ENCODE results near the gene PLCH1.

GRCh38 chr3:155423526-155424322 lies 321.1 kb downstream of the PLCH1 start:
- TF ChIP-seq, protein P1, sequence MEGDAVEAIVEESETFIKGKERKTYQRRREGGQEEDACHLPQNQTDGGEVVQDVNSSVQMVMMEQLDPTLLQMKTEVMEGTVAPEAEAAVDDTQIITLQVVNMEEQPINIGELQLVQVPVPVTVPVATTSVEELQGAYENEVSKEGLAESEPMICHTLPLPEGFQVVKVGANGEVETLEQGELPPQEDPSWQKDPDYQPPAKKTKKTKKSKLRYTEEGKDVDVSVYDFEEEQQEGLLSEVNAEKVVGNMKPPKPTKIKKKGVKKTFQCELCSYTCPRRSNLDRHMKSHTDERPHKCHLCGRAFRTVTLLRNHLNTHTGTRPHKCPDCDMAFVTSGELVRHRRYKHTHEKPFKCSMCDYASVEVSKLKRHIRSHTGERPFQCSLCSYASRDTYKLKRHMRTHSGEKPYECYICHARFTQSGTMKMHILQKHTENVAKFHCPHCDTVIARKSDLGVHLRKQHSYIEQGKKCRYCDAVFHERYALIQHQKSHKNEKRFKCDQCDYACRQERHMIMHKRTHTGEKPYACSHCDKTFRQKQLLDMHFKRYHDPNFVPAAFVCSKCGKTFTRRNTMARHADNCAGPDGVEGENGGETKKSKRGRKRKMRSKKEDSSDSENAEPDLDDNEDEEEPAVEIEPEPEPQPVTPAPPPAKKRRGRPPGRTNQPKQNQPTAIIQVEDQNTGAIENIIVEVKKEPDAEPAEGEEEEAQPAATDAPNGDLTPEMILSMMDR (IDR thresholded peaks at IDR 0.05), result no peak
- TF ChIP-seq POLR2A (IDR thresholded peaks at IDR 0.05), result no peak
- TF ChIP-seq EP300 (IDR thresholded peaks at IDR 0.05), result no peak
- TF ChIP-seq POLR2AphosphoS5 (IDR thresholded peaks at IDR 0.05), result no peak
